ENCODE results near the gene AGBL4. TPM values are rescaled to one million over a fixed set of nuclear protein-coding genes. Genes with fewer than 3 reads are reported as not detected.

AGBL4 gene
- total RNA-seq, 4 donors from 2014 or later: 0.44 to 1.5 (median 1.2) TPM; not detected in 1

DNA sequence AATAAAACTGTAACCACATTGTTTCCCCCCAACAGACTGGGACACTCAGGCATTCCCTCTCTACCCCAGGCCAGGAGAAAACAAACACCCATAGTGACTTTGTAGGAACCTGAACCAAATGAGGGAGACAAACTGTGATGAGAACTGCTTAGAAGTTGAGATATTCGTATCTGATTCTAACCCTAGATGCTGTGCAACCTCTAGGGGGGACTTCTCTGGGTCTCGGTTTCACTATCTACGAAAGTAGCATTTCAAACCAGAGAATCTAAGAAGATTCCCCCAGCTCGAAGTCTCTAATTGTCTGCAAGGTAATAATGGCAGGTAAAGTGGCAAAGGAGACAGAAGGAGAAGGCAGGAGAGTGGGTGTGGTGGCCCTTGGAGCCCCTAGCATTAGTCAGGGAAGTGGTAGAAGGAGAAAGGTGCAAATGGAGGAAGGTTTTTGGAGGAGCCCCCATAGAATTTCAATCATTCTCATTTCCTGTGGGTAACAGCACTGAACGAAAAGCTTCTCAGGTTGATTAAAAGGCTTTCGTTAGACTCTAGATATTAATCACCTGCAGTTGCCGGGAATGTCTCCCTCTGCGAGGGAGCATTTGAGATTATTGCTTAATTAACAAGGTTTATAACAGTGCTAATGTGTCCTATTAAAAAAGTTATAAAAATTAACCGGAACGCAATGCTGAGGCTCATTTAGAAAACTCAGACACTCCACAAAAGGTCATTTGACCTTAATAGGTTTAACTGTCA is 1293.4 kb downstream of the AGBL4 start:
- TF ChIP-seq, protein P1, sequence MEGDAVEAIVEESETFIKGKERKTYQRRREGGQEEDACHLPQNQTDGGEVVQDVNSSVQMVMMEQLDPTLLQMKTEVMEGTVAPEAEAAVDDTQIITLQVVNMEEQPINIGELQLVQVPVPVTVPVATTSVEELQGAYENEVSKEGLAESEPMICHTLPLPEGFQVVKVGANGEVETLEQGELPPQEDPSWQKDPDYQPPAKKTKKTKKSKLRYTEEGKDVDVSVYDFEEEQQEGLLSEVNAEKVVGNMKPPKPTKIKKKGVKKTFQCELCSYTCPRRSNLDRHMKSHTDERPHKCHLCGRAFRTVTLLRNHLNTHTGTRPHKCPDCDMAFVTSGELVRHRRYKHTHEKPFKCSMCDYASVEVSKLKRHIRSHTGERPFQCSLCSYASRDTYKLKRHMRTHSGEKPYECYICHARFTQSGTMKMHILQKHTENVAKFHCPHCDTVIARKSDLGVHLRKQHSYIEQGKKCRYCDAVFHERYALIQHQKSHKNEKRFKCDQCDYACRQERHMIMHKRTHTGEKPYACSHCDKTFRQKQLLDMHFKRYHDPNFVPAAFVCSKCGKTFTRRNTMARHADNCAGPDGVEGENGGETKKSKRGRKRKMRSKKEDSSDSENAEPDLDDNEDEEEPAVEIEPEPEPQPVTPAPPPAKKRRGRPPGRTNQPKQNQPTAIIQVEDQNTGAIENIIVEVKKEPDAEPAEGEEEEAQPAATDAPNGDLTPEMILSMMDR (IDR thresholded peaks at IDR 0.05): no peak
- TF ChIP-seq POLR2A (IDR thresholded peaks at IDR 0.05) (no peak), EP300 (IDR thresholded peaks at IDR 0.05) (no peak)
- 78 to 82% methylated on average over 10 of the region's 10 CpGs for WGBS, 2 donors

DNA sequence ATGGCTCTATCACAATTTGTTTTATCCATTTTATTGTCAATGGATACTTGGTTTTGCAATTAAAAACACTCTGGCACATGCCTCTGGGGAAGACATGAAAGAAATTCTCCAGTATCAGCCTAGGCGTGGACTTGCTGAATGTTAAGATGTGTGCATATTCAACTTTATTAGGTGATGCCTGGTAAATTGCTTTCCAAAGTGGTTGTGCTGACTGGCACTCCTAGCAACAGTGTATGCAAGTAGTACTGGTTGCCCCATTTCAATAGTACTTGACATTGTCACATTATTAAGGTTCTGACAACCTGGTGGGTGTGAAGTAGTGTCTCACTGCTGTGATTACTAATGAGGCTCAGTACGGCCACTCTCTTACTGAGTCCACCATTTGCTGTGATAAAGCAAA is 1295.2 kb downstream of the AGBL4 start:
- Histone ChIP-seq H3K4me3 (no peak overlapping the region), H3K27me3 (no peaks in the 10 kb centered on the region), H3K36me3 (peaks cover 0 to 40% (median 7%) of the 10 kb centered on the region in 3 donors), H3K9me3 (no peaks in the 10 kb centered on the region), H3K4me1 (no peaks in the 10 kb centered on the region), H3K27ac (no peak overlapping the region)
- 95 to 100% methylated on average over 2 of the region's 2 CpGs for WGBS, 2 donors
- no peak for DNase-seq (ENCODE audit: low spot score in 2 of 2)
- TF ChIP-seq POLR2A (IDR thresholded peaks at IDR 0.05) (no peak), EP300 (IDR thresholded peaks at IDR 0.05) (no peak)
- TF ChIP-seq, protein P1 (IDR thresholded peaks at IDR 0.05): no peak

More for the DNA sequence above, 1293.4 kb downstream of the AGBL4 start:
- Histone ChIP-seq H3K27ac (no peak overlapping the region), H3K9me3 (no peaks in the 10 kb centered on the region), H3K4me1 (no peaks in the 10 kb centered on the region), H3K27me3 (no peaks in the 10 kb centered on the region), H3K4me3 (no peak overlapping the region), H3K36me3 (peaks cover 0 to 58% (median 7%) of the 10 kb centered on the region in 3 donors)
- no peak for DNase-seq (ENCODE audit: low spot score in 2 of 2)

DNA sequence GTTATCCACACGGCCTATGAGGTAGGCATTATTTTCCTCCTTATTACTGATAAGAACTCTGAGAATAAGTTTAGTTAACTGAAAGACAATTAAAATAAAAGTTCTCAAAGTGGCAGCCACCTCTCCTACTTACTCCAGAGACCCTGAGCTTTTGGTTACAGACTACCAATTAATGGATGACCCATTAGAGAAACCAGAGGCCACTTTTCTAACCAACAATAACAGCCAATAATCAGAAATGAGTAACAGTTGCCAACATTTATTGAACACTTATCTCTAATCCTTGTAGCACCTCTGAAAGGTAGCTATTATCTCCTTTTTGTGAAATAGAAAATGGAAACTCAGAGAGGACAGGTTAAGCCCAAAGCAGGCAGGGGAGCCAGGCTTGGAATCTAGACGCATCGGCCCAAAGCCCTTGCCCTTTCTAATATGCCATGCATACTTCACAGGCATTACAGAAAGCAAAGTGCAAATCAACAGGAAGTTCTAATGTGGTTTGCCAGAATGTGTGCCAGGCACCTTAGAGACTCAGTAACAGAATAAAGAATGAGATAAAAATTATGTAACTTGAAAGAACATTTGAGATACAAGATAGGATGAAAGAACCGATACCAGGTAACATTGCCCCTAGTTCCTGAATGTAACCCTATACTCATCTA is 1297.1 kb downstream of the AGBL4 start:
- H3K27ac ChIP-seq: no peak overlapping the region
- no peaks in the 10 kb centered on the region for H3K27me3 ChIP-seq
- TF ChIP-seq EP300 (IDR thresholded peaks at IDR 0.05): no peak
- TF ChIP-seq, protein P1 (IDR thresholded peaks at IDR 0.05): no peak
- no peak for TF ChIP-seq POLR2A (IDR thresholded peaks at IDR 0.05)
- WGBS, 2 donors: 92 to 96% methylated on average over 4 of the region's 4 CpGs
- H3K4me3 ChIP-seq: no peak overlapping the region
- DNase-seq (ENCODE audit: low spot score in 2 of 2): no peak
- H3K9me3 ChIP-seq: no peaks in the 10 kb centered on the region
- H3K4me1 ChIP-seq: no peaks in the 10 kb centered on the region
- H3K36me3 ChIP-seq: peaks cover 0 to 27% (median 0%) of the 10 kb centered on the region in 3 donors

DNA sequence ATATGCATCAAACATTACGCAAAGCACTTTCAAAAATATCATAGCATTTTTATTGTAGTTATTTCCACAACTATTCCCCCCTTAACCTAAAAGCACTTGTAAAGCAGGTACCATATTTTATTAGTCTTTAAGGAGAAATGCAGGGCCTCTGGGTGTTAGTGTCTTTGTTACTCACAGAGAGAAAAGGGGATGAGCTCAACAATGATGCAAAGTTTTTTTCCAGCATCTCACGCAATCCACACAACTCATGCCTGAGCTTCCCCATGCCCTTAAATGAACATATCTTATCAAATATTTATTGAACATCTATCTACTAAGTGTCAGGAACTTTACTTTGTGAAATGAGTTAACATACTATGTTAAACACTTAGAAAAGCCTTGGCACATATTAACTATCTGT is 1297.6 kb downstream of the AGBL4 start:
- WGBS, 2 donors: 96 to 97% methylated on average over 2 of the region's 2 CpGs
- Histone ChIP-seq H3K4me1 (no peaks in the 10 kb centered on the region), H3K9me3 (no peaks in the 10 kb centered on the region), H3K27me3 (no peaks in the 10 kb centered on the region), H3K27ac (no peak overlapping the region), H3K4me3 (no peak overlapping the region), H3K36me3 (peaks cover 0 to 22% (median 0%) of the 10 kb centered on the region in 3 donors)
- no peak for DNase-seq (ENCODE audit: low spot score in 2 of 2)
- TF ChIP-seq POLR2A (IDR thresholded peaks at IDR 0.05) (no peak), EP300 (IDR thresholded peaks at IDR 0.05) (no peak)
- TF ChIP-seq, protein P1 (IDR thresholded peaks at IDR 0.05): no peak
